HCT116 (cell line): ENCODE results near the gene RTP4.

Experiments
- CTCF ChIP-seq, 3 experiments: fragments of 200-600 bp in 1 of 3; sonication (generic) in 1 of 3; IDR thresholded peaks in 2 of 3; conservative IDR thresholded peaks in 1 of 3; 2 replicates each; pipeline ENCODE4 v1.5.1; 2012 to 2017; ENCODE audit warnings: low read depth in 2 of 3, low read length in 2 of 3, antibody characterized with exemption in 1 of 3, borderline replicate concordance in 1 of 3, control low read depth in 1 of 3, mild to moderate bottlenecking in 1 of 3, mixed read lengths in 1 of 3, mixed run types in 1 of 3, moderate library complexity in 1 of 3; ENCODE audit not compliant: insufficient read depth in 1 of 3
- MAX ChIP-seq: IDR thresholded peaks from 2 replicates; pipeline ENCODE4 v1.6.1; 2012
- POLR2A ChIP-seq: IDR thresholded peaks from 2 replicates; pipeline ENCODE4 v1.7.0; 2011; ENCODE audit warnings: borderline replicate concordance; ENCODE audit not compliant: insufficient read depth, insufficient read length; ENCODE audit errors: extremely low read depth
- RAD21 ChIP-seq: IDR thresholded peaks from 2 replicates; pipeline ENCODE4 v1.6.1; 2012; ENCODE audit warnings: low read depth, mild to moderate bottlenecking

GRCh38 chr3:187334904-187335303, 33.3 kb upstream of the RTP4 start:
- no peak for TF ChIP-seq POLR2A
- TF ChIP-seq CTCF (IDR thresholded peaks at IDR 0.05 in 2 of 3, conservative IDR thresholded peaks at IDR 0.05 in 1 of 3; ENCODE audit: borderline replicate concordance in 1 of 3, insufficient read depth in 1 of 3, low read depth in 2 of 3, low read length in 2 of 3) = no peak
- TF ChIP-seq RAD21 = no peak
- no peak for TF ChIP-seq MAX
